GM18951 (cell line): ENCODE measurements around the gene RAPSN.

ENCODE experiments used
- POLR2A ChIP-seq: IDR thresholded peaks from 4 replicates; pipeline ENCODE4 v1.6.1; 2011; ENCODE audit warnings: mild to moderate bottlenecking; ENCODE audit not compliant: insufficient read length, insufficient read depth; ENCODE audit errors: extremely low read depth
- in situ Hi-C: fragments of 300-500 bp; cut with MboI; formaldehyde crosslinking; loops from one replicate; pipeline ENCODE4 v1.12.0; 2022; ENCODE audit warnings: low sequenced_read_pairs, mixed read lengths, inconsistent platforms; ENCODE audit not compliant: unreplicated experiment

Gene RAPSN

DNA sequence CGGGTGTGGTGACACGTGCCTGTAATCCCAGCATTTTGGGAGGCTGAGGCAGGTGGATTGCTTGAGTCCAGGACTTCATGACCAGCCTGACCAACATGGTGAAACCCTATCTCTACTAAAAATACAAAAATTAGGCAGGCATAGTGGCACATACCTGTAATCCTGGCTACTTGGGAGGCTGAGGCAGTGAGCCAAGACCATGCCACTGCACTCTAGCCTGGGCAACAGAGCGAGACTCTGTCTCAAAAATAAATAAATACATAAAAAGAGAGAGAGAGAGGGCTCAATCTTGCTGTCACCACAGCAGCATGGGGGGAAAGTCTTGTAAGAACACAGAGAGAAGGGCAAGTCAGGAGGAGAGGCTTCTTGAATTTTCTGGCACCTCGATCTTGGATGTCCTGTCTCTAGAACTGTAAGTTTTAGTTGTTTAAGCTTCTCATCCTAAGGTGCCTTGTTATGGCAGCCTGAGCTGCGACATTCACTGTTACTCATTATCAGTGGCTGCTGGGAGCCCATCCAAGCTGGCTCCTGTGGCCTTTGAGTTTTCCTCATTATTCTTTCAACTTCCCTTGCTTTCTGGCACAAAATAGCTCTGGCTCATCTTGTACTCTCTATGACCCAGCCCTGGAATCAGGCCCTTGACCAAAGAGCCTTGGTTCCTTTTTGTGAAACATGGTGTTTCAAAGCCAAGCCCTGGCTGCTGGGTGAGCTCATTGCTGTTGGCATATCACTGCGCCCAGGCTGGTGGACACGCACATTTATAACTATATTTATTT is 14.7 kb downstream of the RAPSN start:
- in situ Hi-C loops, result no loop called here
- TF ChIP-seq POLR2A, result no peak

DNA sequence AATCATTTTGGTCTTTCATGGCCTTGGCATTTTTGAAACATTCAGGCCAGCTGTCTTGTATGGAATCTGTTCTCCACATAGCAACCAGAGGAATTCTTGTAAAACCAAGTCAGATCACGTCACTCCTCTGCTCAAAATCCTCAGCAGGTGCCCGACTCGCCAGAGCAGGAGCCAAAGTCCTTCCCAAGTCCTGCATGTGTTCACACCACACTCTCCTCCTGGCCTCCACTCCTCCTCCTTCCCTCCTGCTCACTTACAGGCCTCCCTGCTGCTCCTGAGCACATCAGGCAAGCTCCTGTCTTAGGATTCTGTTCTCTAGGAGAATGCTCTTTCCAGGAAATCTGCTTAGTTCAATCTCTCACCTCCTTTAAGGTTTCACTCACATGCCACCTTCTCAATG is 15.8 kb downstream of the RAPSN start:
- TF ChIP-seq POLR2A, result no peak
- in situ Hi-C loops, result no loop called here

DNA sequence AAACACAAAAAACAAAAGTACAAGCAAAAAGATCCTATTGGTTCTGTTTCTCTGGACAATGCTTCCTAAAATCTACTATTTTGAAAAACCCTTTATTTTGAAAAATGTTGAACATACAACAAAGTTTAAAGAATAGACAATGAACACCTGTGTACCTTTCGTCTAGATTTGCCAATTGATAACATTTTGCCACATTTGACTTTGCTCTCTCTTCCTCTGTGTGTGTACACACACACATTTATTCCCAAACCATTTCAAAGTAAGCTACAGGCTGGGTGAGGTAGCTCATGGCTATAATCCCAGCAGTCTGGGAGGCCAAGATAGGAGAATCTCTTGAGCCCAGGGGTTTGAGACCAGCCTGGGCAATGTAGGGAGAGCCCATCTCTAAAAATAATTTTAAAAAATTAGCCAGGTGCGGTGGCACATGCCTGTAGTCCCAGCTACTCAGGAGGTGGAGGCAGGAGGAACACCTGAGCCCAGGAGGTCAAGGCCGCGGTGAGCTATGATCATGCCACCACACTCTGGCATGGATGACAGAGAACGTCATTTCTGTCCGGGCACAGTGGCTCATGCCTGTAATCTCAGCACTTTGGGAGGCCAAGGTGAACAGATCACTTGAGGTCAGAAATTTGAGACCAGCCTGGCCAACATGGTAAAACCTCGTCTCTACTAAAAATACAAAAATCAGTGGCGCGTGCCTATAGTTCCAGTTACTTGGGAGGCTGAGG is 17.4 kb downstream of the RAPSN start:
- in situ Hi-C loops, result no loop called here

DNA sequence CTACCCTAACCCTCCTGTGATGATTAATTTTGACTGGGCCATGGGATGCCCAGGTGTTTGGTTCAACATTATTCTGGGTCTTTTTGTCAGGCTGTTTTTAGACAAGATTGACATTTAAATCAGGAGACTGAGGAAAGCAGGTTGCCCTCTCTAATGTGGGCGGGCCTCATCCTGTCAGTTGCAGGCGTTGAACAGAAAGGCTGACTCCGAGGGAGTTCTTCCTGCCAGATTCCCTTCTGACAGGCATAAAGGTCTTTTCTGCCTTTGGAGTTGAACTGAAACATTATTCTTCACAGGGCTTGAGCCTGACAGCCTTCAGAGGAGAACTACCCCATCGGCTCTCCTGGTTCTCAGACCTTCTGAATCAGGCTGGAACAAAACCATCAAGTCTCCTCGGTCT is 18.4 kb downstream of the RAPSN start:
- in situ Hi-C loops, result no loop called here
- TF ChIP-seq POLR2A, result no peak

More for the DNA sequence above, 17.4 kb downstream of the RAPSN start:
- no peak for TF ChIP-seq POLR2A

DNA sequence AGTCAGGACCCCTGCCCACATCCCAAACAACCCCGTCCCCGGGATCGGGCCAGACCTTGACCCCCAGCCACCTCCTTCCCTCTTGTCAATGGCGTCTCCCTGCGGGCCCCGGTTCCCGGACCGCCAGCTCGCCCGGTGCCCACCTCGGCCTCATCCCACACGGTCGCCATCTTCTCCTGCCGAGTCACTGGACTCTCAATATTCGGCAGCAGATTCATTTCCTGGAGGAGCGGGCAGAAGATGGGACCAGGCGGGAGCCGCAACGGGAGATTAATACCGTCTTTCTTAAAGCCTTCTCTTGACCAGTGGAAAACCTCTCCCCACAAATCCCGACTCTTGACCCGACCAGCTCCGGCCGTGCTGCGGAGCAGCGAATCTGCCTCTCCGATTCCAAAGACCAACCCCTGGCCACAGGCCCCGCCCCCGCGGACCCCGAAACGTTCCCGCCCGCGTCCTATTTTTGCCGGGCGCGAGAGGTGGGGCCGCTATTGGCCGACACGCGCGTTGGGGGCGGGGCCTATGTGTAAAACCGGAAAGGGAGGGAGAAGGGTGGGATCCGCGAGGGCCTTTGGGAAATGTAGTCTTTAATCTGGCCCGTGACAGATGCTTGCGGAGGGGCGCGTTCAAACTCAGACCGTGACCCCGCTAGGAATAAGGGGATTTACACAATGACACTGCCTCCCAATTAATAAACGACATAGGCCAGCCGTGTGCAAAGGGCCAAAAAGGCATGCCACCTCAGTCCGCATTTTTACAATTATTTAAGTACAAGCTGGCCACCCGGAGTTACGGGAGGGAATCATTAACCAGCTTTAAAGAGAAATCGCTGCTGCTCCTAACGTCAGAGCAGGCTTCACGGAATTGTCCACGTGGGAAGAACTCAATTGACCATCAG is 22.6 kb downstream of the RAPSN start, which contains the start of gene PSMC3:
PSMC3 (minus strand) TSS at position 378 of the 895 bp plus-strand sequence; CDS start at position 218, 160 bp downstream.
- in situ Hi-C loops, result no loop called here
- peak; percentile 82 for TF ChIP-seq POLR2A

DNA sequence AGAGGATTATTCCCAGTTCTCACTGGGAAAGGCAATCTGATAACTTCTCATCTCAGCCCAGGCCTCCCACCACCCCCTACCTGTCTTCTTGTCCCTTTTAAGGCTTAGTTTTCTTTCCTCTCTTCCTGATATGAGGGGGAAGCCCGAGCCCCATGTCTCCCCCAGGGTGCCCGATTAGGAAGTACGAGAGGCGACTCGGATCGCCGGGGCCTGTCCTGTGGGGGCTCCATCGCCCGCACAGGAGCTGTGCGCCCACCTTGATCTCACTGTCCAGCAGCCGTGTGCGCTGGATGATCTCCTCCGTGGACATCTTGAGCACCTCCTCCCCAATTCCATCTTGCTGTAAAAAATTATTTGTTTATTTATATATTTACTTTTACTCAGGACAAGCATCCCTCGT is 23.3 kb downstream of the RAPSN start:
- in situ Hi-C loops, result no loop called here
- TF ChIP-seq POLR2A, result no peak

DNA sequence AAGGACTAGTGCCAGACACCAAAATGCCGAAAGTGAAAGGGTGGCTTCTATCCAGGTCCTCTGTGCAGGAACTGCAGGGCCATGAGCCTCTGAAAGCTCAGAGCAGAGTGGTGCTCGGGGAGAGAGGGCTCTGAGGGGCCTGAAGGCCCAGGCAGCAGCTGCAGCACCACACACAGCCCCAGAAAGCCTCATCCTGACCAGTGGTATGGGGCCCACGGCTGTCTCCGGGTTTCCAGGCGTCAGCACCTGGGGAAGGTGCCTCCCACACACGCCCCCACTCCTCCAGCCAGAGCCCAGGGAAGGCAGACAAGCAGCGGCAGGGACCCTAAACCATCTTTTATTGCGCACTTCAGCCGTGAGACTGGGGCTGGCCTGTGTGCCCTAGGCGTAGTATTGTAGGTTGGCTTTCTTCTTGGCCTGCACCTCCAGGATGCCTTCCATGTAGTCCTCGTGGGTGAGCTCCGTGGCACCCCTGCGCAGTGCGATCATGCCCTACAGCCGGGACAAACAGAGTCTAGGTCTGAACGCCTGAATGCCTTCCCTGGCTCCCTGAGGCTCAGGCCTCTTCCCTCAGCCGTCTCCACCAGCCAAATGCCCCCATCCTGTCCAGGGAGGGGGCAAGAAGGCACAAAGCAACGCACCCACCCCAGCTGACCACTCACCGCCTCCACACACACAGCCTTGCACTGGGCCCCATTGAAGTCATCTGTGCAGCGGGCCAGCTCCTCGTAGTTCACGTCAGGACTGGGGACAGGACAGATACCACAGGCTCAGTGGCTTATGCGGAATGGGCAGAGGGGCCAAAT is 30.3 kb downstream of the RAPSN start:
- in situ Hi-C loops, result no loop called here
- peak; percentile 6 for TF ChIP-seq POLR2A

DNA sequence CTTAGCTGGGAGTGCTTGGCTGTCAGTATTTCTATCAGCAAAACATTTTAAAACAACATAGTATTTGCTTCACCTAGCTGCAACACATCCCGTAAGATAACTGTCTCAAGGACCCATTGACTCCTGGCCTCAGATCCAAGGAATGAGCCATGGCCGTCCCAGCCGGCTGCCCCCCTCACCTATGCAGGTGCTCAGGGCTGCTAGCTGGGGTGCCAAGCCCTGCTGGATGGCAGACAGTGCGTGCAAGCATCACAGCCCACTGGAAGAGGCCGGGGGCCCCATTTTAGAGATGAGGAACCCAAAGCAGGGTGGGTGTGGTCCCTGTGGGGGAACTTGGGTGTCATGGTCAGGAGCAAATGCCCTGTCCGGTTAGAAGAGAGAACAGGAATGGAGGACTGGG is 31.2 kb downstream of the RAPSN start:
- in situ Hi-C loops, result no loop called here
- TF ChIP-seq POLR2A, result no peak

DNA sequence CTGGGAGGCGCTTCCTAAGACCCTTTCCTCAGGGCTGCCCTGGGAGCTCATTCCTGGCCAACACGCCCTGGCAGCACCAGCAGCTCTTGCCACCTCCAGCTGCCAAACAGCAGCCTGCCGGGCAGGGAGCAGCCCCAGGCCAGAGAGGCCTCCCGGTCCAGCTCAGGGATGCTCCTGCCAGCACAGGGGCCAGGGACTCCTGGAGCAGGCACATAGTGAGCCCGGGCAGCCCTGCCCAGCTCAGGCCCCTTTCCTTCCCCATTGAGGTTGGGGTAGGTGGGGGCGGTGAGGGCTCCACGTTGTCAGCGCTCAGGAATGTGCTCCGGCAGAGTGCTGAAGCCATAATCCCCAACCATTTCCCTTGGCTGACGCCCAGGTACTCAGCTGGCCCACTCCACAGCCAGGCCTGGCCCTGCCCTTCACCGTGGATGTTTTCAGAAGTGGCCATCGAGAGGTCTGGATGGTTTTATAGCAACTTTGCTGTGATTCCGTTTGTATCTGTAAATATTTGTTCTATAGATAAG is 32.9 kb downstream of the RAPSN start:
- in situ Hi-C loops, result no loop called here
- no peak for TF ChIP-seq POLR2A

DNA sequence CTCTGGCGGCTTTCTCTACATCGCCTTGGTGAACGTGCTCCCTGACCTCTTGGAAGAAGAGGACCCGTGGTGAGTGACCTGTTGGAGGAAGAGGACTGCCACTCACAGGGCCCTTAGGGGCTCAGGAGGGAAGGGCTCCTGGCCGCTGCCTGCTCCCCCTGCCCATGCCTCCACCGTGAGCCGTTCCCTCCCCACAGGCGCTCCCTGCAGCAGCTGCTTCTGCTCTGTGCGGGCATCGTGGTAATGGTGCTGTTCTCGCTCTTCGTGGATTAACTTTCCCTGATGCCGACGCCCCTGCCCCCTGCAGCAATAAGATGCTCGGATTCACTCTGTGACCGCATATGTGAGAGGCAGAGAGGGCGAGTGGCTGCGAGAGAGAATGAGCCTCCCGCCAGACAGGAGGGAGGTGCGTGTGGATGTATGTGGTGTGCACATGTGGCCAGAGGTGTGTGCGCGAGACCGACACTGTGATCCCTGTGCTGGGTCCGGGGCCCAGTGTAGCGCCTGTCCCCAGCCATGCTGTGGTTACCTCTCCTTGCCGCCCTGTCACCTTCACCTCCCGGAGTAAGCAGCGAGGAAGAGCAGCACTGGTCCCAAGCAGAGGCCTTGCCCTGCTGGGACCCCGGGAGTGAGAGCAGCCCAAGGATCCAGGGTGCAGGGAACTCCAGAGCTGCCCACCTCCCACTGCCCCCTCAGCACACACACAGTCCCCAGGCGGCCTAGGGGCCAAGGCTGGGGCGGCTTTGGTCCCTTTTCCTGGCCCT is 33.7 kb downstream of the RAPSN start:
- TF ChIP-seq POLR2A, result no peak
- in situ Hi-C loops, result no loop called here

DNA sequence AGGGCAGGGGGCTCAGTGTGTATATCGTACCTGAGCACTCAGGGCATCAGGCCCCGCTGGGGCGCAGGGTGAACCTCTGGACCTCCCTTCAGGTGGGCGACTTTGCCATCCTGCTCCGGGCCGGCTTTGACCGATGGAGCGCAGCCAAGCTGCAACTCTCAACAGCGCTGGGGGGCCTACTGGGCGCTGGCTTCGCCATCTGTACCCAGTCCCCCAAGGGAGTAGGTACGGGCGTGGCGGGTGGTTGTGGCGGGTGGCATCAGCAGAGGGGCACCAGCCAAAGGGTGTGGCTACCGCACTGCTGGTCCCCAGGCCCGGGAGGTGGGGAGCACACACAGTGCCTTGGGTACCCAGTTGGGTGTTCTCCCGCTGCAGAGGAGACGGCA is 34.3 kb downstream of the RAPSN start:
- no peak for TF ChIP-seq POLR2A
- in situ Hi-C loops, result no loop called here
